ENCODE results near the gene KIF1B. TPM values are rescaled to one million over a fixed set of nuclear protein-coding genes. Genes with fewer than 3 reads are reported as not detected.

KIF1B gene
- total and polyA plus RNA-seq, 9 of the 15 experiments (the other 6 are each of a cell fraction or from before 2014, with no cell fraction given), result 2.8 to 19.8 (median 11.9) TPM

- peak; percentile 83; the same call in 1 of the 2 replicates for TF ChIP-seq PREB (CRISPR knock-in tag; IDR thresholded peaks at IDR 0.05)
- no peak for TF ChIP-seq NFE2L1 (tag; IDR thresholded peaks at IDR 0.05; ENCODE audit: borderline replicate concordance, low read depth)
- TF ChIP-seq NFIX (CRISPR knock-in tag; IDR thresholded peaks at IDR 0.05; ENCODE audit: low read depth), result no peak
- TF ChIP-seq ZNF140 (CRISPR knock-in tag; IDR thresholded peaks at IDR 0.05), result no peak
- TF ChIP-seq ZSCAN29 (IDR thresholded peaks at IDR 0.05), result peak; percentile 66; the same call in 1 of the 2 replicates
- no peak for TF ChIP-seq POLR3G (IDR thresholded peaks at IDR 0.05; ENCODE audit: extremely low read depth, insufficient read length, insufficient replicate concordance)
Measured at GRCh38 chr1:10430216-10431069, 220.1 kb downstream of the KIF1B start, which contains the start of gene CENPS (continued).

MicroRNAs encoded within 50 kb of the gene (microRNA counts, 767-probe panel; counts per million panel counts)
- not detected for microRNA hsa-miR-1273d

Small RNA genes lying within 50 kb of the gene (microRNA-seq; reads per million reads assigned to microRNA genes)
- not detected for gene MIR1273D (ENCODE audit: borderline microRNAs expressed)

Small RNA genes lying within 50 kb of the gene (small RNA-seq; reads per million reads assigned to genes)
- gene MIR1273D (not detected), gene RNU6-37P (not detected), gene RNU6-828P (not detected)

Other genes with a start within 250 kb of the KIF1B start
- gene RBP7, start 213.3 kb upstream of the KIF1B start, total RNA-seq (2014; rRNA removed), result not detected in 2 replicates
- not detected in 2 replicates for gene RBP7, start 213.3 kb upstream of the KIF1B start, total RNA-seq (2014; rRNA removed; fragmentation: Illumina TruSeq; extraction: Trizol)
- not detected in 2 replicates for gene RBP7, start 213.3 kb upstream of the KIF1B start, total RNA-seq (2015; rRNA removed; fragmentation: Illumina TruSeq; extraction: Trizol)
- not detected in 2 replicates for gene RBP7, start 213.3 kb upstream of the KIF1B start, total RNA-seq (2021)
- gene RBP7, start 213.3 kb upstream of the KIF1B start, polyA plus RNA-seq (2011; rRNA removed), result not detected in 2 replicates
- gene RBP7, start 213.3 kb upstream of the KIF1B start, polyA plus RNA-seq (2014; fragmentation: Illumina TruSeq; extraction: Trizol), result not detected in 2 replicates
- gene RBP7, start 213.3 kb upstream of the KIF1B start, polyA plus RNA-seq (2014; fragmentation: Nextera tagmentation; extraction: Ambion mirVana), result not detected
- gene RBP7, start 213.3 kb upstream of the KIF1B start, polyA plus RNA-seq (2014; rRNA removed), result not detected in 2 replicates
- 43.2 and 50.7 TPM in 2 replicates for gene UBE4B, start 177.6 kb upstream of the KIF1B start, total RNA-seq (2014; rRNA removed)
- 39.0 and 40.3 TPM in 2 replicates for gene UBE4B, start 177.6 kb upstream of the KIF1B start, total RNA-seq (2014; rRNA removed; fragmentation: Illumina TruSeq; extraction: Trizol)
- 40.1 TPM in 2 replicates for gene UBE4B, start 177.6 kb upstream of the KIF1B start, total RNA-seq (2015; rRNA removed; fragmentation: Illumina TruSeq; extraction: Trizol)
- gene UBE4B, start 177.6 kb upstream of the KIF1B start, total RNA-seq (2021), result 63.7 and 67.4 TPM in 2 replicates
- gene UBE4B, start 177.6 kb upstream of the KIF1B start, polyA plus RNA-seq (2011; rRNA removed), result 20.5 and 24.1 TPM in 2 replicates
- 64.4 and 73.7 TPM in 2 replicates for gene UBE4B, start 177.6 kb upstream of the KIF1B start, polyA plus RNA-seq (2014; fragmentation: Illumina TruSeq; extraction: Trizol)
- gene UBE4B, start 177.6 kb upstream of the KIF1B start, polyA plus RNA-seq (2014; fragmentation: Nextera tagmentation; extraction: Ambion mirVana), result 10 to 100 TPM; 11.7 to 24.9 TPM
- 34.9 and 35.3 TPM in 2 replicates for gene UBE4B, start 177.6 kb upstream of the KIF1B start, polyA plus RNA-seq (2014; rRNA removed)
- 239 and 254 TPM in 2 replicates for gene PGD, start 188.5 kb downstream of the KIF1B start, total RNA-seq (2014; rRNA removed)
- gene PGD, start 188.5 kb downstream of the KIF1B start, total RNA-seq (2014; rRNA removed; fragmentation: Illumina TruSeq; extraction: Trizol), result 152 and 177 TPM in 2 replicates
- gene PGD, start 188.5 kb downstream of the KIF1B start, total RNA-seq (2015; rRNA removed; fragmentation: Illumina TruSeq; extraction: Trizol), result 191 and 200 TPM in 2 replicates
- 339 and 353 TPM in 2 replicates for gene PGD, start 188.5 kb downstream of the KIF1B start, total RNA-seq (2021)
- gene PGD, start 188.5 kb downstream of the KIF1B start, polyA plus RNA-seq (2011; rRNA removed), result 185 and 229 TPM in 2 replicates
- gene PGD, start 188.5 kb downstream of the KIF1B start, polyA plus RNA-seq (2014; fragmentation: Illumina TruSeq; extraction: Trizol), result 402 and 513 TPM in 2 replicates
- gene PGD, start 188.5 kb downstream of the KIF1B start, polyA plus RNA-seq (2014; fragmentation: Nextera tagmentation; extraction: Ambion mirVana), result 100 to 1,000 TPM; 292 to 542 TPM
- 257 and 270 TPM in 2 replicates for gene PGD, start 188.5 kb downstream of the KIF1B start, polyA plus RNA-seq (2014; rRNA removed)
- 21.7 and 24.0 TPM in 2 replicates for gene CENPS, start 219.9 kb downstream of the KIF1B start, total RNA-seq (2014; rRNA removed)
- gene CENPS, start 219.9 kb downstream of the KIF1B start, total RNA-seq (2014; rRNA removed; fragmentation: Illumina TruSeq; extraction: Trizol), result 31.8 and 33.4 TPM in 2 replicates
- gene CENPS, start 219.9 kb downstream of the KIF1B start, total RNA-seq (2015; rRNA removed; fragmentation: Illumina TruSeq; extraction: Trizol), result 26.7 and 31.3 TPM in 2 replicates
- gene CENPS, start 219.9 kb downstream of the KIF1B start, total RNA-seq (2021), result 27.1 and 28.9 TPM in 2 replicates
- 12.6 and 14.0 TPM in 2 replicates for gene CENPS, start 219.9 kb downstream of the KIF1B start, polyA plus RNA-seq (2011; rRNA removed)
- 26.0 and 26.3 TPM in 2 replicates for gene CENPS, start 219.9 kb downstream of the KIF1B start, polyA plus RNA-seq (2014; fragmentation: Illumina TruSeq; extraction: Trizol)
- 10 to 100 TPM; 10.2 to 16.4 TPM for gene CENPS, start 219.9 kb downstream of the KIF1B start, polyA plus RNA-seq (2014; fragmentation: Nextera tagmentation; extraction: Ambion mirVana)
- gene CENPS, start 219.9 kb downstream of the KIF1B start, polyA plus RNA-seq (2014; rRNA removed), result 20.5 and 36.0 TPM in 2 replicates
- gene CORT, start 239.5 kb downstream of the KIF1B start, total RNA-seq (2014; rRNA removed), result 0.29 TPM in 1 of 2 replicates, not detected in the other
- gene CORT, start 239.5 kb downstream of the KIF1B start, total RNA-seq (2014; rRNA removed; fragmentation: Illumina TruSeq; extraction: Trizol), result 0.11 and 0.19 TPM in 2 replicates
- gene CORT, start 239.5 kb downstream of the KIF1B start, total RNA-seq (2015; rRNA removed; fragmentation: Illumina TruSeq; extraction: Trizol), result 0.34 and 0.54 TPM in 2 replicates
- gene CORT, start 239.5 kb downstream of the KIF1B start, total RNA-seq (2021), result 0.51 TPM in 1 of 2 replicates, not detected in the other
- not detected in 2 replicates for gene CORT, start 239.5 kb downstream of the KIF1B start, polyA plus RNA-seq (2011; rRNA removed)
- 0.15 TPM in 2 replicates for gene CORT, start 239.5 kb downstream of the KIF1B start, polyA plus RNA-seq (2014; fragmentation: Illumina TruSeq; extraction: Trizol)
- not detected for gene CORT, start 239.5 kb downstream of the KIF1B start, polyA plus RNA-seq (2014; fragmentation: Nextera tagmentation; extraction: Ambion mirVana)
- 0.08 TPM in 1 of 2 replicates, not detected in the other for gene CORT, start 239.5 kb downstream of the KIF1B start, polyA plus RNA-seq (2014; rRNA removed)